OCI-LY1 (cell line): ENCODE results near the gene MIAT.

Experiments used
- EZH2 ChIP-seq: fragments of 200-600 bp; sonication (generic), shearing (Covaris generic); IDR thresholded peaks from 2 replicates; pipeline ENCODE4 v1.8.0; 2017; ENCODE audit warnings: borderline replicate concordance, mixed run types, mild to moderate bottlenecking, antibody characterized with exemption, low read length, moderate library complexity, mixed read lengths
- TF ChIP-seq, protein P1 (sequence below): fragments of 200-600 bp; sonication (generic), shearing (Covaris generic); IDR thresholded peaks from 2 replicates; pipeline ENCODE4 v1.5.1; 2017; ENCODE audit warnings: mild to moderate bottlenecking, antibody characterized with exemption, low read length, moderate library complexity, mixed read lengths

DNA sequence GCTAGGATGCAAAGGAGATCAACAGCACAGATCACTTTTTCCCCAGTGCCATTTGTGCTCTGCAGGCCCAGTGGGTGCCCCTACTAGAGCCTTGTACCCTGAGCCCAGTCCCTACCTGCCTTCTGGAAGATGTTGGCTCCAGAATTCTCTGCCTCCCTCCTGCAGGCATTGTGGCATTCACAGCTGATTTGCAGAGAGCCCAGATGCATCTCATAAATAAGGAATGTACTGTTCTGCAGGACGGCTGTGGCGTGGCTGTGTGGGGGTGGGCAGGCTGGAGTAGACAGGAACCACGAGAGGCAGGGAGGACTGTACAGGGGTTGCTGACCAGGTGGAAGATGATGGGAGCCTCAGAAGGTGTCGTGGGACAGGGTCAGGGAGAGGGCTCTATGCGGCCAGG lies 11.2 kb upstream of the MIAT start:
- TF ChIP-seq, protein P1, sequence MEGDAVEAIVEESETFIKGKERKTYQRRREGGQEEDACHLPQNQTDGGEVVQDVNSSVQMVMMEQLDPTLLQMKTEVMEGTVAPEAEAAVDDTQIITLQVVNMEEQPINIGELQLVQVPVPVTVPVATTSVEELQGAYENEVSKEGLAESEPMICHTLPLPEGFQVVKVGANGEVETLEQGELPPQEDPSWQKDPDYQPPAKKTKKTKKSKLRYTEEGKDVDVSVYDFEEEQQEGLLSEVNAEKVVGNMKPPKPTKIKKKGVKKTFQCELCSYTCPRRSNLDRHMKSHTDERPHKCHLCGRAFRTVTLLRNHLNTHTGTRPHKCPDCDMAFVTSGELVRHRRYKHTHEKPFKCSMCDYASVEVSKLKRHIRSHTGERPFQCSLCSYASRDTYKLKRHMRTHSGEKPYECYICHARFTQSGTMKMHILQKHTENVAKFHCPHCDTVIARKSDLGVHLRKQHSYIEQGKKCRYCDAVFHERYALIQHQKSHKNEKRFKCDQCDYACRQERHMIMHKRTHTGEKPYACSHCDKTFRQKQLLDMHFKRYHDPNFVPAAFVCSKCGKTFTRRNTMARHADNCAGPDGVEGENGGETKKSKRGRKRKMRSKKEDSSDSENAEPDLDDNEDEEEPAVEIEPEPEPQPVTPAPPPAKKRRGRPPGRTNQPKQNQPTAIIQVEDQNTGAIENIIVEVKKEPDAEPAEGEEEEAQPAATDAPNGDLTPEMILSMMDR: no peak
- TF ChIP-seq EZH2: no peak
